ENCODE results near the gene ASTL.

ASTL gene

DNA sequence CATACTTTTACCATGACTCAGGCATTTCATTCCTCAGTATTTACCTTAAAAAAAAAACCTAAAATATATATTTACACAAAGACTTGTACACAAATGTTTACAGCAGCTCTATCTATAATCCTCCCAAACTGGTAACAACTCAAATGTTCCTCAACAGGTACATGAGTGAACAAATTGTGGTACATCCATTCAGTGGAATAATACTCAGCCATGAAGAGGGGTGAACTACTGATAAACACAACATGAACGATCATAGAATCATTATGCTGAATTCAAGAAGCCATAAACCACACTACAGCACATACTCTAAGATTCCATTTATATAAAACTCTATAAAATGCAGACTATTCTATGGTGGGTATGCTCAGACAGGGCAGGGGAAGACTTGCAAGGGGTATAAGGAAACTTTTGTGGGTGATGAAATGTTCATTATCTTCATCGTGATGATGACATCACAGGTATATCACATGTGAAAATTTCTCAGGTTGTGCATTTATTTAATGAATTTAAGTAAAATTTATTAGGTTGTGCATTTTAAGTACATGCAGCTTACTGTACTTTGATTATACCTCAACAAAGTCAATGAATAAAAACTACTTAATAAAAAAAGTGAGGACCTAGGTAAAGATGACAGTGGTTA lies 31.7 kb upstream of the ASTL start:
- Histone ChIP-seq H3K4me2 (ENCODE audit: low read depth, low read length) (no peak overlapping the region), H3K9me2 (replicated peaks; ENCODE audit: insufficient read depth, low read length) (no peaks in the 10 kb centered on the region), H3K79me2 (ENCODE audit: low read length) (no peaks in the 10 kb centered on the region), H2AFZ (ENCODE audit: low read length) (no peak overlapping the region), H3K27me3 (replicated peaks; ENCODE audit: insufficient read depth, low read length) (no peaks in the 10 kb centered on the region), H3K27ac (ENCODE audit: low read length) (no peak overlapping the region), H3K4me3 (ENCODE audit: low read length) (no peak overlapping the region), H3K9ac (ENCODE audit: low read length) (no peak overlapping the region), H3F3A (ENCODE audit: insufficient read depth, low read length) (no peaks in the 10 kb centered on the region), H3K36me3 (replicated peaks; ENCODE audit: insufficient read depth, low read length) (no peaks in the 10 kb centered on the region), H3K9me3 (replicated peaks; ENCODE audit: insufficient read depth, low read length) (no peaks in the 10 kb centered on the region), H4K20me1 (ENCODE audit: insufficient read depth, low read length) (no peaks in the 10 kb centered on the region), H3K4me1 (ENCODE audit: low read length) (no peaks in the 10 kb centered on the region)
- TF ChIP-seq EZH2 (optimal IDR thresholded peaks at IDR 0.05; ENCODE audit: low read depth, low read length), result no peak
- TF ChIP-seq CTCF (IDR thresholded peaks at IDR 0.05; ENCODE audit: low read length), result no peak
- TF ChIP-seq EZH2phosphoT487 (IDR thresholded peaks at IDR 0.05; ENCODE audit: low read length), result no peak
- no peak for DNase-seq

- Histone ChIP-seq H3F3A (ENCODE audit: insufficient read depth, low read length) (no peaks in the 10 kb centered on the region), H3K9ac (ENCODE audit: low read length) (no peak overlapping the region), H3K9me2 (replicated peaks; ENCODE audit: insufficient read depth, low read length) (no peaks in the 10 kb centered on the region), H3K4me2 (ENCODE audit: low read depth, low read length) (no peak overlapping the region), H3K27ac (ENCODE audit: low read length) (no peak overlapping the region), H2AFZ (ENCODE audit: low read length) (no peak overlapping the region), H4K20me1 (ENCODE audit: insufficient read depth, low read length) (no peaks in the 10 kb centered on the region), H3K4me1 (ENCODE audit: low read length) (no peaks in the 10 kb centered on the region), H3K36me3 (replicated peaks; ENCODE audit: insufficient read depth, low read length) (no peaks in the 10 kb centered on the region), H3K9me3 (replicated peaks; ENCODE audit: insufficient read depth, low read length) (no peaks in the 10 kb centered on the region), H3K79me2 (ENCODE audit: low read length) (no peaks in the 10 kb centered on the region), H3K4me3 (ENCODE audit: low read length) (no peak overlapping the region), H3K27me3 (replicated peaks; ENCODE audit: insufficient read depth, low read length) (no peaks in the 10 kb centered on the region)
- DNase-seq, result no peak
- TF ChIP-seq EZH2 (optimal IDR thresholded peaks at IDR 0.05; ENCODE audit: low read depth, low read length) (no peak), EZH2phosphoT487 (IDR thresholded peaks at IDR 0.05; ENCODE audit: low read length) (no peak), CTCF (IDR thresholded peaks at IDR 0.05; ENCODE audit: low read length) (no peak)
These were observed 29.2 kb upstream of the ASTL start for GRCh38 chr2:96167407-96168013.

GRCh38 chr2:96164459-96165184 lies 26.3 kb upstream of the ASTL start:
- no peak overlapping the region for H3K4me3 ChIP-seq (ENCODE audit: low read length)
- no peak for DNase-seq

More at GRCh38 chr2:96164459-96165184, 26.3 kb upstream of the ASTL start:
- Histone ChIP-seq H3K4me2 (ENCODE audit: low read depth, low read length) (no peak overlapping the region), H2AFZ (ENCODE audit: low read length) (no peak overlapping the region), H4K20me1 (ENCODE audit: insufficient read depth, low read length) (no peaks in the 10 kb centered on the region), H3K4me1 (ENCODE audit: low read length) (no peaks in the 10 kb centered on the region), H3F3A (ENCODE audit: insufficient read depth, low read length) (no peaks in the 10 kb centered on the region), H3K27me3 (replicated peaks; ENCODE audit: insufficient read depth, low read length) (no peaks in the 10 kb centered on the region), H3K9ac (ENCODE audit: low read length) (no peak overlapping the region), H3K27ac (ENCODE audit: low read length) (no peak overlapping the region), H3K79me2 (ENCODE audit: low read length) (no peaks in the 10 kb centered on the region), H3K9me2 (replicated peaks; ENCODE audit: insufficient read depth, low read length) (no peaks in the 10 kb centered on the region), H3K9me3 (replicated peaks; ENCODE audit: insufficient read depth, low read length) (no peaks in the 10 kb centered on the region), H3K36me3 (replicated peaks; ENCODE audit: insufficient read depth, low read length) (no peaks in the 10 kb centered on the region)
- TF ChIP-seq EZH2 (optimal IDR thresholded peaks at IDR 0.05; ENCODE audit: low read depth, low read length), result no peak
- no peak for TF ChIP-seq EZH2phosphoT487 (IDR thresholded peaks at IDR 0.05; ENCODE audit: low read length)
- no peak for TF ChIP-seq CTCF (IDR thresholded peaks at IDR 0.05; ENCODE audit: low read length)
